Ectodermal cell (in vitro differentiated cells): ENCODE measurements around the gene MCRS1.

Experiments
- H3K27ac ChIP-seq: 2 replicates; pipeline ENCODE4 v1.7.0; 2013; ENCODE audit warnings: mild to moderate bottlenecking, low read depth, low read length; ENCODE audit not compliant: insufficient read depth, poor library complexity, severe bottlenecking
- H3K27me3 ChIP-seq: 2 replicates; pipeline ENCODE4 v1.7.0; 2013; ENCODE audit warnings: mild to moderate bottlenecking, low read length; ENCODE audit not compliant: insufficient read depth, control insufficient read depth, poor library complexity, severe bottlenecking
- H3K36me3 ChIP-seq: one replicate; pipeline ENCODE4 v1.7.0; 2013; ENCODE audit warnings: low read length; ENCODE audit not compliant: control insufficient read depth, insufficient read depth
- H3K4me1 ChIP-seq: one replicate; pipeline ENCODE4 v1.7.0; 2013; ENCODE audit warnings: low read length; ENCODE audit not compliant: control insufficient read depth, insufficient read depth
- H3K4me3 ChIP-seq: 2 replicates; pipeline ENCODE4 v1.7.0; 2013; ENCODE audit warnings: low read depth, low read length, control low read depth; ENCODE audit not compliant: insufficient read depth
- H3K9me3 ChIP-seq: 2 replicates; pipeline ENCODE4 v1.7.0; 2013; ENCODE audit warnings: mild to moderate bottlenecking, low read length, moderate library complexity; ENCODE audit not compliant: control insufficient read depth
- WGBS, 2 experiments: methylation state at CpG; one replicate each; pipeline ENCODE4 v1.1.7; 2013; ENCODE audit warnings: missing lambda C conversion rate in 2 of 2; 5-methylcytosine and 5-hydroxymethylcytosine counted together

Gene MCRS1

GRCh38 chr12:49599961-49600360 is 32.0 kb upstream of the MCRS1 start:
- Histone ChIP-seq H3K27me3 (no peaks in the 10 kb centered on the region), H3K27ac (no peak overlapping the region), H3K4me1 (peaks cover 6% of the 10 kb centered on the region), H3K9me3 (no peaks in the 10 kb centered on the region), H3K4me3 (no peak overlapping the region), H3K36me3 (no peaks in the 10 kb centered on the region)
- 92 to 95% methylated on average over 8 of the region's 8 CpGs for WGBS, 2 experiments

GRCh38 chr12:49598527-49598926 is 30.6 kb upstream of the MCRS1 start:
- WGBS, 2 experiments: 92 to 93% methylated on average over 10 of the region's 10 CpGs

GRCh38 chr12:49588721-49589516 is 21.0 kb upstream of the MCRS1 start:
- Histone ChIP-seq H3K27me3 (no peaks in the 10 kb centered on the region), H3K36me3 (no peaks in the 10 kb centered on the region)
- 87 to 94% methylated on average over 4 of the region's 4 CpGs for WGBS, 2 experiments

More at GRCh38 chr12:49598527-49598926, 30.6 kb upstream of the MCRS1 start:
- Histone ChIP-seq H3K9me3 (no peaks in the 10 kb centered on the region), H3K27me3 (no peaks in the 10 kb centered on the region), H3K36me3 (no peaks in the 10 kb centered on the region), H3K4me3 (no peak overlapping the region), H3K27ac (no peak overlapping the region), H3K4me1 (peaks cover 6% of the 10 kb centered on the region)

GRCh38 chr12:49588281-49588680 is 20.3 kb upstream of the MCRS1 start:
- Histone ChIP-seq H3K4me3 (no peak overlapping the region), H3K36me3 (no peaks in the 10 kb centered on the region), H3K9me3 (no peaks in the 10 kb centered on the region), H3K27me3 (no peaks in the 10 kb centered on the region), H3K27ac (no peak overlapping the region), H3K4me1 (no peaks in the 10 kb centered on the region)
- 94% methylated on average over 7 of the region's 7 CpGs for WGBS, 2 experiments

More at GRCh38 chr12:49588721-49589516, 21.0 kb upstream of the MCRS1 start:
- Histone ChIP-seq H3K9me3 (no peaks in the 10 kb centered on the region), H3K4me1 (no peaks in the 10 kb centered on the region), H3K27ac (no peak overlapping the region), H3K4me3 (no peak overlapping the region)

- no peak overlapping the region for H3K4me3 ChIP-seq
- no peaks in the 10 kb centered on the region for H3K4me1 ChIP-seq
- 95% methylated on average over 11 of the region's 11 CpGs for WGBS, 2 experiments
Observed at GRCh38 chr12:49587174-49587908, 19.4 kb upstream of the MCRS1 start.

GRCh38 chr12:49585477-49586459 is 17.8 kb upstream of the MCRS1 start:
- WGBS, 2 experiments: 91 to 93% methylated on average over 16 of the region's 16 CpGs
- no peak overlapping the region for H3K27ac ChIP-seq
- H3K27me3 ChIP-seq: no peaks in the 10 kb centered on the region

More at GRCh38 chr12:49587174-49587908, 19.4 kb upstream of the MCRS1 start:
- no peaks in the 10 kb centered on the region for H3K9me3 ChIP-seq
- H3K36me3 ChIP-seq: no peaks in the 10 kb centered on the region
- no peaks in the 10 kb centered on the region for H3K27me3 ChIP-seq
- no peak overlapping the region for H3K27ac ChIP-seq

GRCh38 chr12:49584591-49584990 is 16.6 kb upstream of the MCRS1 start:
- Histone ChIP-seq H3K27ac (no peak overlapping the region), H3K27me3 (no peaks in the 10 kb centered on the region), H3K36me3 (no peaks in the 10 kb centered on the region), H3K4me3 (no peak overlapping the region), H3K4me1 (peaks cover 10% of the 10 kb centered on the region), H3K9me3 (no peaks in the 10 kb centered on the region)
- WGBS, 2 experiments: 85 to 89% methylated on average over 7 of the region's 7 CpGs

More at GRCh38 chr12:49585477-49586459, 17.8 kb upstream of the MCRS1 start:
- no peaks in the 10 kb centered on the region for H3K36me3 ChIP-seq
- no peaks in the 10 kb centered on the region for H3K9me3 ChIP-seq
- H3K4me1 ChIP-seq: peaks cover 8% of the 10 kb centered on the region
- no peak overlapping the region for H3K4me3 ChIP-seq

GRCh38 chr12:49583366-49584094 is 15.6 kb upstream of the MCRS1 start:
- H3K27ac ChIP-seq: no peak overlapping the region
- WGBS, 2 experiments: 94 to 95% methylated on average over 13 of the region's 13 CpGs
- no peaks in the 10 kb centered on the region for H3K27me3 ChIP-seq
- no peaks in the 10 kb centered on the region for H3K36me3 ChIP-seq
- H3K4me1 ChIP-seq: peaks cover 14% of the 10 kb centered on the region
- H3K4me3 ChIP-seq: no peak overlapping the region
- H3K9me3 ChIP-seq: no peaks in the 10 kb centered on the region

GRCh38 chr12:49582850-49583249 is 14.9 kb upstream of the MCRS1 start:
- H3K9me3 ChIP-seq: no peaks in the 10 kb centered on the region
- H3K27ac ChIP-seq: no peak overlapping the region
- H3K27me3 ChIP-seq: no peaks in the 10 kb centered on the region
- WGBS, 2 experiments: 92 to 95% methylated on average over 4 of the region's 4 CpGs
- H3K4me1 ChIP-seq: peaks cover 21% of the 10 kb centered on the region
- H3K36me3 ChIP-seq: no peaks in the 10 kb centered on the region
- no peak overlapping the region for H3K4me3 ChIP-seq
